ENCODE measurements around the gene LPAR3. TPM values are rescaled to one million over a fixed set of nuclear protein-coding genes. Genes with fewer than 3 reads are reported as not detected.

Gene LPAR3
- total and polyA plus RNA-seq, 2 experiments from 2014 or later: 10.4 to 36.9 TPM

DNA sequence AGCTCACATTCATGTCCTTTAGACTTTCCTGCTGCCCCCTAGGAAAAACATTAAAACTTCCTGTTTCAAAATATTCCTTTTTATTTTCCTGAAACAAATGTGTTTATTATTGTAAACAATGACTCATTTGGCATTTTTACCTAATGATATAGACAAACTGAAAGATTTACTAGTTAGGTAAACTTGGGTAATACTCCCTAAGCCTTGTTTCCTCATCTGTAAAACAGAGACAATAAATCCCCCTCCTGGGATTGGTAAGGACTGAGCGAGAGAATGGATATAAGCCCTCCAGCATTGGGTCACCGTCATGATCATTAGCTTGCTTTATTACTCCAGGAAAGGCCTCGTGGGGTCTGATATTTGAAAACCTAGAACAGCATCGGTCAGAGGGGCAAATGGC is 59.8 kb downstream of the LPAR3 start:
- H3K4me1 Mint-ChIP-seq: no peaks in the 10 kb centered on the region; the same call in 1 of the 3 replicates
- Histone ChIP-seq H3K4me1 (ENCODE audit: insufficient read depth) (no peaks in the 10 kb centered on the region), H3K27me3 (ENCODE audit: insufficient read depth) (no peaks in the 10 kb centered on the region), H3K4me3 (no peak overlapping the region), H3K4me2 (no peak overlapping the region), H3K79me2 (replicated peaks; ENCODE audit: insufficient read depth) (no peaks in the 10 kb centered on the region), H3K36me3 (ENCODE audit: insufficient read depth) (no peaks in the 10 kb centered on the region), H2AFZ (no peak overlapping the region), H3K27ac (ENCODE audit: low read depth) (no peak overlapping the region), H3K9me2 (ENCODE audit: insufficient read depth) (0 out of 2 replicates have a peak, but pooled peaks cover 6% of the 10 kb centered on the region), H4K20me1 (replicated peaks; ENCODE audit: insufficient read depth) (no peaks in the 10 kb centered on the region; the same call in 1 of the 2 replicates), H3F3A (replicated peaks; ENCODE audit: low read depth) (no peaks in the 10 kb centered on the region)
- no peaks in the 10 kb centered on the region for H3K9me3 Mint-ChIP-seq
- H3K36me3 Mint-ChIP-seq (ENCODE audit: low read depth): no peaks in the 10 kb centered on the region; the same call in 2 of the 3 replicates
- TF ChIP-seq ZNF331 (CRISPR knock-in tag; IDR thresholded peaks at IDR 0.05; ENCODE audit: low read depth) (no peak), EZH2phosphoT487 (IDR thresholded peaks at IDR 0.05; ENCODE audit: unreplicated experiment) (no peak), ZNF114 (CRISPR knock-in tag; IDR thresholded peaks at IDR 0.05) (no peak), EZH2 (IDR thresholded peaks at IDR 0.05; ENCODE audit: low read depth, unreplicated experiment) (no peak), NANOG (IDR thresholded peaks at IDR 0.05; ENCODE audit: borderline replicate concordance) (no peak), JUNB (IDR thresholded peaks at IDR 0.05; ENCODE audit: unreplicated experiment) (no peak), CREB1 (CRISPR knock-in tag; IDR thresholded peaks at IDR 0.05; ENCODE audit: low read depth) (no peak), POLR2AphosphoS5 (IDR thresholded peaks at IDR 0.05; ENCODE audit: low read depth) (no peak), STAT1 (IDR thresholded peaks at IDR 0.05; ENCODE audit: unreplicated experiment) (no peak)
- TF ChIP-seq, protein P1, sequence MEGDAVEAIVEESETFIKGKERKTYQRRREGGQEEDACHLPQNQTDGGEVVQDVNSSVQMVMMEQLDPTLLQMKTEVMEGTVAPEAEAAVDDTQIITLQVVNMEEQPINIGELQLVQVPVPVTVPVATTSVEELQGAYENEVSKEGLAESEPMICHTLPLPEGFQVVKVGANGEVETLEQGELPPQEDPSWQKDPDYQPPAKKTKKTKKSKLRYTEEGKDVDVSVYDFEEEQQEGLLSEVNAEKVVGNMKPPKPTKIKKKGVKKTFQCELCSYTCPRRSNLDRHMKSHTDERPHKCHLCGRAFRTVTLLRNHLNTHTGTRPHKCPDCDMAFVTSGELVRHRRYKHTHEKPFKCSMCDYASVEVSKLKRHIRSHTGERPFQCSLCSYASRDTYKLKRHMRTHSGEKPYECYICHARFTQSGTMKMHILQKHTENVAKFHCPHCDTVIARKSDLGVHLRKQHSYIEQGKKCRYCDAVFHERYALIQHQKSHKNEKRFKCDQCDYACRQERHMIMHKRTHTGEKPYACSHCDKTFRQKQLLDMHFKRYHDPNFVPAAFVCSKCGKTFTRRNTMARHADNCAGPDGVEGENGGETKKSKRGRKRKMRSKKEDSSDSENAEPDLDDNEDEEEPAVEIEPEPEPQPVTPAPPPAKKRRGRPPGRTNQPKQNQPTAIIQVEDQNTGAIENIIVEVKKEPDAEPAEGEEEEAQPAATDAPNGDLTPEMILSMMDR (conservative IDR thresholded peaks at IDR 0.05; ENCODE audit: low read depth in 2 of 2): no peak
- TF ChIP-seq, protein P2, sequence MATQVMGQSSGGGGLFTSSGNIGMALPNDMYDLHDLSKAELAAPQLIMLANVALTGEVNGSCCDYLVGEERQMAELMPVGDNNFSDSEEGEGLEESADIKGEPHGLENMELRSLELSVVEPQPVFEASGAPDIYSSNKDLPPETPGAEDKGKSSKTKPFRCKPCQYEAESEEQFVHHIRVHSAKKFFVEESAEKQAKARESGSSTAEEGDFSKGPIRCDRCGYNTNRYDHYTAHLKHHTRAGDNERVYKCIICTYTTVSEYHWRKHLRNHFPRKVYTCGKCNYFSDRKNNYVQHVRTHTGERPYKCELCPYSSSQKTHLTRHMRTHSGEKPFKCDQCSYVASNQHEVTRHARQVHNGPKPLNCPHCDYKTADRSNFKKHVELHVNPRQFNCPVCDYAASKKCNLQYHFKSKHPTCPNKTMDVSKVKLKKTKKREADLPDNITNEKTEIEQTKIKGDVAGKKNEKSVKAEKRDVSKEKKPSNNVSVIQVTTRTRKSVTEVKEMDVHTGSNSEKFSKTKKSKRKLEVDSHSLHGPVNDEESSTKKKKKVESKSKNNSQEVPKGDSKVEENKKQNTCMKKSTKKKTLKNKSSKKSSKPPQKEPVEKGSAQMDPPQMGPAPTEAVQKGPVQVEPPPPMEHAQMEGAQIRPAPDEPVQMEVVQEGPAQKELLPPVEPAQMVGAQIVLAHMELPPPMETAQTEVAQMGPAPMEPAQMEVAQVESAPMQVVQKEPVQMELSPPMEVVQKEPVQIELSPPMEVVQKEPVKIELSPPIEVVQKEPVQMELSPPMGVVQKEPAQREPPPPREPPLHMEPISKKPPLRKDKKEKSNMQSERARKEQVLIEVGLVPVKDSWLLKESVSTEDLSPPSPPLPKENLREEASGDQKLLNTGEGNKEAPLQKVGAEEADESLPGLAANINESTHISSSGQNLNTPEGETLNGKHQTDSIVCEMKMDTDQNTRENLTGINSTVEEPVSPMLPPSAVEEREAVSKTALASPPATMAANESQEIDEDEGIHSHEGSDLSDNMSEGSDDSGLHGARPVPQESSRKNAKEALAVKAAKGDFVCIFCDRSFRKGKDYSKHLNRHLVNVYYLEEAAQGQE (IDR thresholded peaks at IDR 0.05; ENCODE audit: unreplicated experiment): no peak
- TF ChIP-seq, protein P3, sequence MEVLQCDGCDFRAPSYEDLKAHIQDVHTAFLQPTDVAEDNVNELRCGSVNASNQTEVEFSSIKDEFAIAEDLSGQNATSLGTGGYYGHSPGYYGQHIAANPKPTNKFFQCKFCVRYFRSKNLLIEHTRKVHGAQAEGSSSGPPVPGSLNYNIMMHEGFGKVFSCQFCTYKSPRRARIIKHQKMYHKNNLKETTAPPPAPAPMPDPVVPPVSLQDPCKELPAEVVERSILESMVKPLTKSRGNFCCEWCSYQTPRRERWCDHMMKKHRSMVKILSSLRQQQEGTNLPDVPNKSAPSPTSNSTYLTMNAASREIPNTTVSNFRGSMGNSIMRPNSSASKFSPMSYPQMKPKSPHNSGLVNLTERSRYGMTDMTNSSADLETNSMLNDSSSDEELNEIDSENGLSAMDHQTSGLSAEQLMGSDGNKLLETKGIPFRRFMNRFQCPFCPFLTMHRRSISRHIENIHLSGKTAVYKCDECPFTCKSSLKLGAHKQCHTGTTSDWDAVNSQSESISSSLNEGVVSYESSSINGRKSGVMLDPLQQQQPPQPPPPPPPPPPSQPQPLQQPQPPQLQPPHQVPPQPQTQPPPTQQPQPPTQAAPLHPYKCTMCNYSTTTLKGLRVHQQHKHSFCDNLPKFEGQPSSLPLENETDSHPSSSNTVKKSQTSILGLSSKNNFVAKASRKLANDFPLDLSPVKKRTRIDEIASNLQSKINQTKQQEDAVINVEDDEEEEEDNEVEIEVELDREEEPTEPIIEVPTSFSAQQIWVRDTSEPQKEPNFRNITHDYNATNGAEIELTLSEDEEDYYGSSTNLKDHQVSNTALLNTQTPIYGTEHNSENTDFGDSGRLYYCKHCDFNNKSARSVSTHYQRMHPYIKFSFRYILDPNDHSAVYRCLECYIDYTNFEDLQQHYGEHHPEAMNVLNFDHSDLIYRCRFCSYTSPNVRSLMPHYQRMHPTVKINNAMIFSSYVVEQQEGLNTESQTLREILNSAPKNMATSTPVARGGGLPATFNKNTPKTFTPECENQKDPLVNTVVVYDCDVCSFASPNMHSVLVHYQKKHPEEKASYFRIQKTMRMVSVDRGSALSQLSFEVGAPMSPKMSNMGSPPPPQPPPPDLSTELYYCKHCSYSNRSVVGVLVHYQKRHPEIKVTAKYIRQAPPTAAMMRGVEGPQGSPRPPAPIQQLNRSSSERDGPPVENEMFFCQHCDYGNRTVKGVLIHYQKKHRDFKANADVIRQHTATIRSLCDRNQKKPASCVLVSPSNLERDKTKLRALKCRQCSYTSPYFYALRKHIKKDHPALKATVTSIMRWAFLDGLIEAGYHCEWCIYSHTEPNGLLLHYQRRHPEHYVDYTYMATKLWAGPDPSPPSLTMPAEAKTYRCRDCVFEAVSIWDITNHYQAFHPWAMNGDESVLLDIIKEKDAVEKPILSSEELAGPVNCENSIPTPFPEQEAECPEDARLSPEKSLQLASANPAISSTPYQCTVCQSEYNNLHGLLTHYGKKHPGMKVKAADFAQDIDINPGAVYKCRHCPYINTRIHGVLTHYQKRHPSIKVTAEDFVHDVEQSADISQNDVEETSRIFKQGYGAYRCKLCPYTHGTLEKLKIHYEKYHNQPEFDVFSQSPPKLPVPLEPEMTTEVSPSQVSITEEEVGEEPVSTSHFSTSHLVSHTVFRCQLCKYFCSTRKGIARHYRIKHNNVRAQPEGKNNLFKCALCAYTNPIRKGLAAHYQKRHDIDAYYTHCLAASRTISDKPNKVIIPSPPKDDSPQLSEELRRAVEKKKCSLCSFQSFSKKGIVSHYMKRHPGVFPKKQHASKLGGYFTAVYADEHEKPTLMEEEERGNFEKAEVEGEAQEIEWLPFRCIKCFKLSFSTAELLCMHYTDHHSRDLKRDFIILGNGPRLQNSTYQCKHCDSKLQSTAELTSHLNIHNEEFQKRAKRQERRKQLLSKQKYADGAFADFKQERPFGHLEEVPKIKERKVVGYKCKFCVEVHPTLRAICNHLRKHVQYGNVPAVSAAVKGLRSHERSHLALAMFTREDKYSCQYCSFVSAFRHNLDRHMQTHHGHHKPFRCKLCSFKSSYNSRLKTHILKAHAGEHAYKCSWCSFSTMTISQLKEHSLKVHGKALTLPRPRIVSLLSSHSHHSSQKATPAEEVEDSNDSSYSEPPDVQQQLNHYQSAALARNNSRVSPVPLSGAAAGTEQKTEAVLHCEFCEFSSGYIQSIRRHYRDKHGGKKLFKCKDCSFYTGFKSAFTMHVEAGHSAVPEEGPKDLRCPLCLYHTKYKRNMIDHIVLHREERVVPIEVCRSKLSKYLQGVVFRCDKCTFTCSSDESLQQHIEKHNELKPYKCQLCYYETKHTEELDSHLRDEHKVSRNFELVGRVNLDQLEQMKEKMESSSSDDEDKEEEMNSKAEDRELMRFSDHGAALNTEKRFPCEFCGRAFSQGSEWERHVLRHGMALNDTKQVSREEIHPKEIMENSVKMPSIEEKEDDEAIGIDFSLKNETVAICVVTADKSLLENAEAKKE (CRISPR knock-in tag; IDR thresholded peaks at IDR 0.05): no peak
- TF ChIP-seq, protein P4, sequence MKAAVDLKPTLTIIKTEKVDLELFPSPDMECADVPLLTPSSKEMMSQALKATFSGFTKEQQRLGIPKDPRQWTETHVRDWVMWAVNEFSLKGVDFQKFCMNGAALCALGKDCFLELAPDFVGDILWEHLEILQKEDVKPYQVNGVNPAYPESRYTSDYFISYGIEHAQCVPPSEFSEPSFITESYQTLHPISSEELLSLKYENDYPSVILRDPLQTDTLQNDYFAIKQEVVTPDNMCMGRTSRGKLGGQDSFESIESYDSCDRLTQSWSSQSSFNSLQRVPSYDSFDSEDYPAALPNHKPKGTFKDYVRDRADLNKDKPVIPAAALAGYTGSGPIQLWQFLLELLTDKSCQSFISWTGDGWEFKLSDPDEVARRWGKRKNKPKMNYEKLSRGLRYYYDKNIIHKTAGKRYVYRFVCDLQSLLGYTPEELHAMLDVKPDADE (IDR thresholded peaks at IDR 0.05): no peak
- DNase-seq (ENCODE audit: low spot score) (no peak), ATAC-seq (no peak)
- no peaks in the 10 kb centered on the region for H3K27me3 Mint-ChIP-seq (ENCODE audit: insufficient read depth, low read depth, poor library complexity)
- H3K4me3 Mint-ChIP-seq: no peak overlapping the region
- H3K27ac Mint-ChIP-seq: no peak overlapping the region

All from GM23338 (cell line).